CD4-positive, alpha-beta memory T cell (primary cell): ENCODE measurements around the gene KCNJ9. TPM values are rescaled to one million over a fixed set of nuclear protein-coding genes. Genes with fewer than 3 reads are reported as not detected.

Experiments used
- CTCF ChIA-PET: fragments of 350-600 bp; sonication (Branson Sonifier 250); formaldehyde crosslinking; loops from one replicate; lab custom pipeline; 2021; ENCODE audit warnings: inconsistent platforms; ENCODE audit not compliant: partially characterized antibody; lab: Charles Lee
- POLR2A ChIA-PET: fragments of 350-600 bp; sonication (Branson Sonifier 250); formaldehyde crosslinking; loops from one replicate; lab custom pipeline; 2021; ENCODE audit not compliant: partially characterized antibody; lab: Charles Lee
- DNase-seq, 5 donors: peaks; one replicate each; pipeline versions ENCODE4 v3.0.0 to v3.0.0-alpha.2; 2020 to 2022; ENCODE audit warnings: mixed read lengths in 1 of 5
- H3K27ac ChIP-seq: one replicate; pipeline ENCODE4 v1.7.0; 2013; ENCODE audit warnings: low read depth, low read length
- H3K27me3 ChIP-seq: 2 replicates; pipeline ENCODE4 v1.7.0; 2013; ENCODE audit warnings: mild to moderate bottlenecking, low read length, moderate library complexity; ENCODE audit not compliant: insufficient read depth
- H3K36me3 ChIP-seq: 2 replicates; pipeline ENCODE4 v1.7.0; 2013; ENCODE audit warnings: mild to moderate bottlenecking, low read length, moderate library complexity; ENCODE audit not compliant: insufficient read depth
- H3K4me1 ChIP-seq: 2 replicates; pipeline ENCODE4 v1.7.0; 2013; ENCODE audit warnings: mild to moderate bottlenecking, low read length, moderate library complexity; ENCODE audit not compliant: insufficient read depth
- H3K4me3 ChIP-seq, 2 donors: one replicate each; pipeline ENCODE4 v1.7.0; 2013; ENCODE audit warnings: low read length in 2 of 2, mild to moderate bottlenecking in 1 of 2
- H3K9me3 ChIP-seq, 2 donors: one replicate each; pipeline ENCODE4 v1.7.0; 2013; ENCODE audit warnings: low read length in 2 of 2, control low read depth in 1 of 2; ENCODE audit not compliant: control insufficient read depth in 1 of 2
- H3K27ac Mint-ChIP-seq, 7 donors: one replicate each; pipeline ENCODE4 v1.8.0; 2020 to 2021; ENCODE audit warnings: mixed read lengths in 7 of 7, mild to moderate bottlenecking in 6 of 7, inconsistent platforms in 3 of 7, moderate library complexity in 3 of 7
- H3K27me3 Mint-ChIP-seq, 2 donors: one replicate each; pipeline ENCODE4 v1.8.0; 2020 to 2021; ENCODE audit warnings: mixed read lengths in 2 of 2
- H3K36me3 Mint-ChIP-seq, 2 donors: one replicate each; pipeline ENCODE4 v1.8.0; 2020 to 2021; ENCODE audit warnings: mixed read lengths in 2 of 2, inconsistent platforms in 1 of 2, mild to moderate bottlenecking in 1 of 2
- H3K4me1 Mint-ChIP-seq, 4 donors: one replicate each; pipeline ENCODE4 v1.8.0; 2020 to 2021; ENCODE audit warnings: mixed read lengths in 4 of 4, mild to moderate bottlenecking in 1 of 4
- H3K4me3 Mint-ChIP-seq, 8 donors: one replicate each; pipeline ENCODE4 v1.8.0; 2020 to 2021; ENCODE audit warnings: mixed read lengths in 8 of 8, mild to moderate bottlenecking in 7 of 8, moderate library complexity in 6 of 8, inconsistent platforms in 3 of 8
- H3K9me3 Mint-ChIP-seq, 8 donors: one replicate each; pipeline ENCODE4 v1.8.0; 2020 to 2021; ENCODE audit warnings: mixed read lengths in 8 of 8, mild to moderate bottlenecking in 5 of 8, inconsistent platforms in 3 of 8, moderate library complexity in 1 of 8
- intact Hi-C: fragments of 100-400 bp; cut with micrococcal nuclease; formaldehyde crosslinking; loops from one replicate; pipeline ENCODE4 v1.15.1; 2023
- polyA plus RNA-seq, 2 donors: library from polyadenylated mRNA; unstranded; fragments of 300-500 nt; fragmentation: Illumina TruSeq; gene quantifications; one replicate each; pipeline ENCODE4 v1.2.3, GENCODE V29; 2021
- total RNA-seq, 2 experiments: library from RNA; stranded (reverse); gene quantifications; one replicate each; pipeline ENCODE4 v1.2.3, GENCODE V29; 2021

The KCNJ9 gene
- total and polyA plus RNA-seq, 4 experiments from 2014 or later: not detected

DNA sequence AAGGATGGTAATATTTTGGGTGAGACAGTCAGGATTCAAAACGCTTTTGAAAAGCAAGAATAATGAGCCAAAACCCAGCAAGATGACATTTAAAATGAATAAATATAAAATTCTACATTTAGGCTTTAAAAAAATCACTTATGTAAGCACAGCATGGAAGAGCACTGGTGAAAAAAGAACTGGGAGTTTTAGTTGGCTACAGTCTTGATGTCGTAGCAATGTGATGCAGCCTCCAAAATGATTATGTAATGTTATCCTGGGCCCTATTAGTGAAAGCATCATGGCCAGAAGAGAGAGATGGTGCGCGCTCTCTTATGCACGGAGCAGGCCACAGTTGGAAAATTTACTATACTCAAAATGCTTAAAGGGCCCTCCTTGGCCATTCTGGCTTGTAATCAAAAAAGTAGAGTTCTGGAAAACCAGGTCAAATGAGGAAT, 5.1 kb downstream of the KCNJ9 start:
- Mint-ChIP-seq H3K27me3 (peaks cover 12 to 13% of the 10 kb centered on the region in 2 donors), H3K9me3 (no peaks in the 10 kb centered on the region), H3K36me3 (peaks cover 21 to 44% of the 10 kb centered on the region in 2 donors), H3K27ac (peak overlapping the region in 4 of 7 donors; percentile 8 to 85 (median 69)), H3K4me1 (peaks cover 8 to 28% (median 19%) of the 10 kb centered on the region in 4 donors), H3K4me3 (no peak overlapping the region)
- ChIA-PET POLR2A (interaction anchor here (1.2 to 5.2 kb wide), 2 partner anchors 11 to 162 kb away, joined by 3 to 51 read pairs; partner anchors contain the start of gene IGSF8), CTCF (interaction anchor here (0.8 to 11.9 kb wide), 16 partner anchors 9 to 290 kb away, joined by 3 to 141 read pairs (median 16); partner anchors contain the start of genes IGSF8 and PIGM)
- no peaks in the 10 kb centered on the region for H3K9me3 ChIP-seq
- H3K27ac ChIP-seq: no peak overlapping the region
- H3K36me3 ChIP-seq: peaks cover 11% of the 10 kb centered on the region
- H3K4me1 ChIP-seq: peaks cover 3% of the 10 kb centered on the region
- DNase-seq: no peak
- intact Hi-C loops: loop anchor here (5.0 kb wide), 1 partner anchor 291 kb away; no protein-coding TSS in a partner anchor
- peaks cover 12% of the 10 kb centered on the region for H3K27me3 ChIP-seq
- no peak overlapping the region for H3K4me3 ChIP-seq

DNA sequence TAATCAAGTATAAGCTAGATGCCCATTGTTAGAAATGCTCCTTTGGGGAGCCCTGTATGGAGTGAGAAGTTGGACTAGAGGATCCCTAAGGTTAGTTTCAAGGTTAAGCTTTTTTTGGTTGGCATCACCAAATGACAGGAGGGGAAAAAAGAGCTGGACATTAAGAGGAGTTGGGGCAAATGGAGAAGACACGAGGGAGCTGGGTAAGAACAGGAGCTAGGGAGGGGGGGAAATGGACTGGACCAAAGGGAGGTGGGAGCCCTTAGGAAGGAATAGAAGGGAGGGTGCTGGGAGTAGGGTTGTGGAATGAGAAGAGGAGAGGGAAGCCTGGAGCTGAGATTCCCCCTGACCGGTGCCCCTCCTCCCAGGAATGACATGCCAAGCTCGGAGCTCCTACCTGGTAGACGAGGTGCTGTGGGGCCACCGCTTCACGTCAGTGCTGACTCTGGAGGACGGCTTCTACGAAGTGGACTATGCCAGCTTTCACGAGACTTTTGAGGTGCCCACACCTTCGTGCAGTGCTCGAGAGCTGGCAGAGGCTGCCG, 5.9 kb downstream of the KCNJ9 start:
- ChIA-PET CTCF (interaction anchor here (0.8 to 11.9 kb wide), 12 partner anchors 9 to 289 kb away, joined by 3 to 141 read pairs (median 22); partner anchors contain the start of genes IGSF8 and PIGM), POLR2A (interaction anchor here (1.2 to 5.2 kb wide), 2 partner anchors 10 to 163 kb away, joined by 3 to 51 read pairs; partner anchors contain the start of gene IGSF8)
- H3K27me3 ChIP-seq: peaks cover 6% of the 10 kb centered on the region
- DNase-seq: no peak
- Mint-ChIP-seq H3K27ac (peak overlapping the region in 2 of 7 donors; percentile 18 to 85), H3K36me3 (peaks cover 26 to 47% of the 10 kb centered on the region in 2 donors), H3K9me3 (no peaks in the 10 kb centered on the region), H3K27me3 (peaks cover 6 to 7% of the 10 kb centered on the region in 2 donors), H3K4me3 (no peak overlapping the region), H3K4me1 (peaks cover 8 to 28% (median 19%) of the 10 kb centered on the region in 4 donors)
- H3K9me3 ChIP-seq: no peaks in the 10 kb centered on the region
- no peak overlapping the region for H3K4me3 ChIP-seq
- peaks cover 3% of the 10 kb centered on the region for H3K4me1 ChIP-seq
- peaks cover 18% of the 10 kb centered on the region for H3K36me3 ChIP-seq
- intact Hi-C loops: loop anchor here (5.0 kb wide), 1 partner anchor 290 kb away; no protein-coding TSS in a partner anchor
- no peak overlapping the region for H3K27ac ChIP-seq

DNA sequence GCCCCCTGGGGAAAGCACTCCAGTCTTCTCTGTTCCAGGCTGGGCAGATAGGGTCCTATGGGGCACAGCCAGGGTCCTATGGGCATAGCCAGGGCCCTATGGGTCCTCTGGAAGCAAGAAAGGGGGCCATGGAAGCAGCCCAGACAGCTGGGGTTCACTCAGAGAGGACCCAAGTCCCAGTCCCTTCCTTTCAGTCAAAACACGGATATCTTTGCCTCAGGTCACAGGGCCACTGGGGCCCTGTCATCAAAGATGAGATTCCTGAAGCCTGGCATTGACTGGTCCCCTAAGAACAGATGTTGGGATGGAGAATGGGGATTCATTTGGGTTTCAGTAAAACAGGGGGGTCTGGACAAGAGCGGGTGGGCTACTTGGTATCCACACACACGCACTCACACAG, 8.5 kb downstream of the KCNJ9 start:
- Mint-ChIP-seq H3K27me3 (no peaks in the 10 kb centered on the region), H3K36me3 (peaks cover 26 to 66% of the 10 kb centered on the region in 2 donors), H3K4me1 (peaks cover 7 to 27% (median 9%) of the 10 kb centered on the region in 4 donors), H3K9me3 (no peaks in the 10 kb centered on the region), H3K27ac (no peak overlapping the region), H3K4me3 (no peak overlapping the region)
- peaks cover 38% of the 10 kb centered on the region for H3K36me3 ChIP-seq
- intact Hi-C loops: loop anchor here (5.0 to 10.0 kb wide), 2 partner anchors 287 to 1065 kb away; partner anchors contain the start of genes UFC1 and USP21
- ChIA-PET POLR2A (interaction anchor here (1.3 kb wide), 1 partner anchor 11 kb away, joined by 4 read pairs; no protein-coding TSS in a partner anchor), CTCF (no interaction called here)
- no peak overlapping the region for H3K4me3 ChIP-seq
- no peaks in the 10 kb centered on the region for H3K9me3 ChIP-seq
- no peak for DNase-seq
- no peaks in the 10 kb centered on the region for H3K27me3 ChIP-seq
- peaks cover 4% of the 10 kb centered on the region for H3K4me1 ChIP-seq
- no peak overlapping the region for H3K27ac ChIP-seq

DNA sequence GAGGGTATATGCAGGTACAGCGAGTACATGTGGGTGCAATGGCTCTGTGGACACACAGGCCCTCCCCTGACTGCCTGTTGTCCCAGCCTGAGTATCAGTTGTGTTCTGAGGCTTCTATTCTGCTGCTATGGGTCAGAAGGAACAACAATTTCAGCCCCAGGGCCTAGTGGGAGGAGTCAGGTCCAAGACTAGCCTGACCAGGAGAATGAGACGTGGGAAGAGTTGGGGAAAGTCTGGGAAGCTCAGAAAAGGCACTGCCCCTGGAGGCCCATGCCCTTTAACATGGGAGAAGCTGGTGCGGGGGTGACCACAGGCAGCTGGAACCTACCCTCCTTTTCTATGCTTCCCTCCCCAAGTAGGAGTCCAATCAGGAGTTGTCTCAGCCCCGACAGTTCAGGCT, 9.4 kb downstream of the KCNJ9 start:
- Histone ChIP-seq H3K36me3 (peaks cover 38% of the 10 kb centered on the region), H3K27ac (no peak overlapping the region), H3K9me3 (no peaks in the 10 kb centered on the region), H3K4me3 (no peak overlapping the region), H3K4me1 (peaks cover 9% of the 10 kb centered on the region), H3K27me3 (no peaks in the 10 kb centered on the region)
- Mint-ChIP-seq H3K4me3 (no peak overlapping the region), H3K27ac (peak overlapping the region in 1 of 7 donors; percentile 9), H3K4me1 (peaks cover 2 to 25% (median 6%) of the 10 kb centered on the region in 4 donors), H3K27me3 (no peaks in the 10 kb centered on the region), H3K36me3 (peaks cover 26 to 66% of the 10 kb centered on the region in 2 donors), H3K9me3 (no peaks in the 10 kb centered on the region)
- no peak for DNase-seq
- intact Hi-C loops: loop anchor here (10.0 kb wide), 1 partner anchor 1064 kb away; the partner anchor contains the start of genes UFC1 and USP21
- ChIA-PET POLR2A (no interaction called here), CTCF (interaction anchor here (1.2 kb wide), 1 partner anchor 9 kb away, joined by 4 read pairs; the partner anchor contains the start of gene KCNJ9)

DNA sequence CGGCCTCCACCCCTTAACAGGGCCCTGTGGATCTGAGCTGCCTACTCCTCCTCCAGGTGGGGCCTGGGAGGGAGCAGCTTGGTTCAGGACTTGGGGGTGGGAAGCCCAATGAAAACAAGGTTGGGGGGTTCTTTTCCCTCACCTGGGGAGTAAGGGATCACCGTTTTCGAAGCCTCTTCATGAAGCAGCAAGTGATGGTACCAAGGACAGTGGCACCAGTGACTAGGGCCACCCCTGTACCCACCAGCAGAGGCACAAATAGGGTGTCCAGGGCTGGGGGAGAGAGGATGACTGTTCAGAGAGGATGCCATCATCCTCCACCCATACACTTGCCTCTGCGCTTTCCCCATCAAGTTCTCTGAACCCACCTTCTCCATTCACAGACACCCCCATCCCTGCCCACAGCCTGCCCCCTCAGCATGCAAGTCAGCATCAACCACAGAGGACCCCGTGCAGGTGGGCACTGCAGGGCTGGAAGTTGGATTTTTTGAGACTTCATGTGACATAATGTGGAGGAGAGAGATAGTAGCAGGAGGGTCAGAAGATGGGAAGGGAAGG, 10.4 kb downstream of the KCNJ9 start:
- H3K4me3 Mint-ChIP-seq: no peak overlapping the region
- ChIA-PET POLR2A (no interaction called here), CTCF (interaction anchor here (0.9 kb wide), 1 partner anchor 11 kb away, joined by 4 read pairs; no protein-coding TSS in a partner anchor)
- intact Hi-C loops: loop anchor here (10.0 kb wide), 1 partner anchor 1063 kb away; the partner anchor contains the start of genes UFC1 and USP21
- no peaks in the 10 kb centered on the region for H3K9me3 Mint-ChIP-seq
- H3K27ac Mint-ChIP-seq: no peak overlapping the region
- DNase-seq: no peak
- peaks cover 25 to 68% of the 10 kb centered on the region in 2 donors for H3K36me3 Mint-ChIP-seq
- Histone ChIP-seq H3K36me3 (peaks cover 38% of the 10 kb centered on the region), H3K9me3 (no peaks in the 10 kb centered on the region), H3K4me3 (no peak overlapping the region), H3K27me3 (no peaks in the 10 kb centered on the region), H3K4me1 (peaks cover 19% of the 10 kb centered on the region), H3K27ac (no peak overlapping the region)
- peaks cover 6 to 30% (median 13%) of the 10 kb centered on the region in 4 donors for H3K4me1 Mint-ChIP-seq
- H3K27me3 Mint-ChIP-seq: no peaks in the 10 kb centered on the region

DNA sequence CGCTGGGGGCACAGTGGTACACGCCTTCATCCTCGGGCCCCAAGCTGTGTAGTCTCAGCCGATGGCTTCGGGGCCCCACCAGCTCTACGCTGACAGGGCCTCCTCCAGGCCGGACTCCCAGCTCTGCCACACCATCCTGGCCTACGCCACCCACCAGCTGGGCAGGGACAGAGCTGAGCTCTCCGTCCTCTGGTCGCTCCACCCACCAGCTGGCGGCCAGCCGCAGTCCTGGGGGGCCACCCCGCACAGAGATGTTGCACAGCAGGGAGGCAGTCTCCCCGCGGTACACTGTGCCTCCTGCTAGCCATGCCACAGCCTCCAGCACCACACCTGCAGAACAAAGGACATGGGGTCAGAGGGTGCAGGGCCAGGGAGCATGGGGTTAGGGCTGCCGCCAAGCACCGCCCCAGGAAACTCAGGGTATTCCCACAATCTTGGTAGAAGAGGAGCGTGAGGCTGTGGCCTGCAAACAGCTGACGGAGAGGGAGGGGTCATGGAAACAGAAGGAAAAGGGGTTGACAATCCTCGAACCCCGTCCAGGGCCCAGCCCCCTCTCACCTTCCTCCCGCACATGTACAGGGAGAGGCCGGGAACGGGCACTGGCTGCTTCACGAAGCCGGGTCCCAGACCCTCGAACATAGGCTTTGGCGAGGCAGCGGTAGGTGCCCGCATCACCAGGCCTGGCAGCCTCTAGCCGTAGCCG, 11.2 kb downstream of the KCNJ9 start:
- Mint-ChIP-seq H3K36me3 (peaks cover 20 to 65% of the 10 kb centered on the region in 2 donors), H3K27me3 (no peaks in the 10 kb centered on the region), H3K27ac (no peak overlapping the region), H3K4me3 (no peak overlapping the region), H3K4me1 (peaks cover 14 to 38% (median 21%) of the 10 kb centered on the region in 4 donors), H3K9me3 (no peaks in the 10 kb centered on the region)
- Histone ChIP-seq H3K4me3 (no peak overlapping the region), H3K36me3 (peaks cover 38% of the 10 kb centered on the region), H3K27ac (no peak overlapping the region), H3K9me3 (no peaks in the 10 kb centered on the region), H3K27me3 (no peaks in the 10 kb centered on the region), H3K4me1 (peaks cover 26% of the 10 kb centered on the region)
- POLR2A ChIA-PET: no interaction called here
- intact Hi-C loops: loop anchor here (10.0 kb wide), 1 partner anchor 1062 kb away; the partner anchor contains the start of genes UFC1 and USP21
- CTCF ChIA-PET: interaction anchor here (0.9 to 1.0 kb wide), 2 partner anchors 11 kb away, joined by 3 to 4 read pairs; no protein-coding TSS in a partner anchor
- no peak for DNase-seq
